K562 (cell line): Measurements from ENCODE around the gene ALDH1A2. TPM values are rescaled to one million over a fixed set of nuclear protein-coding genes. Genes with fewer than 3 reads are reported as not detected.

Experiments used
- ARID3A ChIP-seq: IDR thresholded peaks from 2 replicates; pipeline ENCODE4 v1.6.1; 2012; ENCODE audit warnings: low read depth, low read length, improper control_type of control experiment, borderline replicate concordance
- CREB5 ChIP-seq: fragments of 250-450 bp; sonication (Bioruptor Pico); IDR thresholded peaks from 2 replicates; pipeline ENCODE4 v1.5.0; 2020; ENCODE audit warnings: mild to moderate bottlenecking
- CTCF ChIP-seq, 3 experiments: IDR thresholded peaks in 2 of 3; conservative IDR thresholded peaks in 1 of 3; 2 replicates each; pipeline ENCODE4 v1.5.1; 2011 to 2012; ENCODE audit warnings: low read length in 3 of 3, mild to moderate bottlenecking in 3 of 3, control low read depth in 2 of 3, improper control_type of control experiment in 1 of 3, inconsistent platforms in 1 of 3, low read depth in 1 of 3, mixed read lengths in 1 of 3, moderate library complexity in 1 of 3; ENCODE audit not compliant: insufficient read depth in 2 of 3
- DEAF1 ChIP-seq: fragments of 450-650 bp; formaldehyde crosslinking; IDR thresholded peaks from 2 replicates; pipeline ENCODE4 v1.4.0; 2020; ENCODE audit warnings: mild to moderate bottlenecking, moderate library complexity
- HBP1 ChIP-seq: fragments of 450-650 bp; formaldehyde crosslinking; IDR thresholded peaks from 2 replicates; pipeline ENCODE4 v1.4.0; 2022; ENCODE audit warnings: missing genetic modification characterization
- KHSRP ChIP-seq: fragments of 450-650 bp; IDR thresholded peaks from 2 replicates; pipeline ENCODE4 v1.6.1; 2017
- KLF16 ChIP-seq: IDR thresholded peaks from 2 replicates; pipeline ENCODE4 v1.6.1; 2016; ENCODE audit warnings: antibody characterized with exemption
- RBM15 ChIP-seq: fragments of 200-400 bp; formaldehyde crosslinking; IDR thresholded peaks from 2 replicates; pipeline ENCODE4 v1.6.1; 2018; ENCODE audit warnings: mild to moderate bottlenecking, low read length, moderate library complexity; ENCODE audit not compliant: insufficient read depth
- SMC3 ChIP-seq: conservative IDR thresholded peaks from 2 replicates; pipeline ENCODE4 v1.6.1; 2011; ENCODE audit warnings: low read depth, low read length, improper control_type of control experiment; ENCODE audit not compliant: insufficient read depth
- ZFP36 ChIP-seq: fragments of 150-350 bp; IDR thresholded peaks from 2 replicates; pipeline ENCODE4 v1.6.1; 2018; ENCODE audit warnings: low read length, low read depth; ENCODE audit not compliant: partially characterized antibody
- polyA plus RNA-seq, 8 experiments: library from polyadenylated mRNA; depleted of rRNA in 4 of 8; stranded (reverse) in 5 of 8; unstranded in 3 of 8; fragments of >200 nt; fragmentation: Nextera tagmentation in 2 of 8; fragmentation: Illumina TruSeq in 1 of 8; extraction: Ambion mirVana in 2 of 8; extraction: Trizol in 1 of 8; gene quantifications; 2 replicates each; pipeline versions ENCODE4 v1.2.1 to v1.2.3, GENCODE V29; 2011 to 2014; ENCODE audit warnings: inconsistent platforms in 1 of 8, missing spikeins in 1 of 8
- total RNA-seq, 7 experiments: library from RNA; depleted of rRNA in 6 of 7; stranded (reverse); fragments of >200 nt in 6 of 7; fragmentation: Illumina TruSeq in 2 of 7; extraction: Trizol in 2 of 7; gene quantifications; 2 replicates each; pipeline versions ENCODE4 v1.2.1 to v1.2.3, GENCODE V29; 2011 to 2021; ENCODE audit warnings: low replicate concordance in 1 of 7

The ALDH1A2 gene
- total and polyA plus RNA-seq, 9 of the 15 experiments (the other 6 are each of a cell fraction or from before 2014, with no cell fraction given) = 115 to 393 (median 333) TPM

GRCh38 chr15:58043192-58043903 is 22.2 kb downstream of the ALDH1A2 start (continued):
- TF ChIP-seq CTCF (IDR thresholded peaks at IDR 0.05 in 2 of 3, conservative IDR thresholded peaks at IDR 0.05 in 1 of 3; ENCODE audit: insufficient read depth in 2 of 3, low read depth in 1 of 3, low read length in 3 of 3) (peak; percentile 48 to 74 (median 66); a peak in 5 of 6 replicates), ZFP36 (no peak), RBM15 (no peak), KHSRP (no peak), ARID3A (peak; percentile 77; the same call in 1 of the 2 replicates), KLF16 (0 out of 2 replicates have a peak, but pooled peaks have one; percentile 19), CREB5 (CRISPR knock-in tag) (no peak), HBP1 (CRISPR knock-in tag) (no peak), DEAF1 (no peak), SMC3 (0 out of 2 replicates have a peak, but pooled peaks have one; percentile 5)
